ENCODE data around the gene SEMA6A. TPM values are rescaled to one million over a fixed set of nuclear protein-coding genes. Genes with fewer than 3 reads are reported as not detected.
A peak's percentile ranks its signal among the peaks of the same experiment; 100 is the strongest.

SEMA6A gene
- total and polyA plus RNA-seq, 10 of the 15 experiments (the other 5 are each of a cell fraction or from before 2014, with no cell fraction given), result 0.16 to 10.2 (median 1.1) TPM

- FAIRE-seq, result no peak
- H4K20me1 ChIP-seq (ENCODE audit: control insufficient read depth, insufficient read depth), result no peaks in the 10 kb centered on the region
- H3K36me3 ChIP-seq (ENCODE audit: control insufficient read depth in 2 of 2, insufficient read depth in 2 of 2, low read length in 1 of 2), result no peaks in the 10 kb centered on the region
- no TSS peak for BruUV-seq (replicated peaks)
- ChIA-PET POLR2A (interaction anchor here (0.6 to 1.1 kb wide), 2 partner anchors 435 to 526 kb away, joined by 3 to 5 read pairs; no protein-coding TSS in a partner anchor), RAD21 (ENCODE audit: unreplicated experiment) (interaction anchor here (0.8 to 6.9 kb wide), 9 partner anchors 17 to 438 kb away, joined by 3 to 74 read pairs (median 5); no protein-coding TSS in a partner anchor), CTCF (interaction anchor here (1.0 to 6.3 kb wide), 6 partner anchors 17 to 435 kb away, joined by 3 to 46 read pairs (median 4); no protein-coding TSS in a partner anchor), SMC1A (ENCODE audit: uncharacterized antibody, unreplicated experiment) (interaction anchor here (0.7 to 6.1 kb wide), 13 partner anchors 11 to 882 kb away, joined by 3 to 44 read pairs (median 6); no protein-coding TSS in a partner anchor)
- 33% methylated on average over 43 of the region's 54 CpGs for WGBS (ENCODE audit: insufficient coverage, insufficient replicate concordance, low lambda C conversion rate, missing lambda C conversion rate)
- DNase-seq (ENCODE audit: low read depth, low spot score), result no peak
- TF ChIP-seq IKZF1 (conservative IDR thresholded peaks at IDR 0.05) (peak; percentile 49), CBX3 (IDR thresholded peaks at IDR 0.05; ENCODE audit: borderline replicate concordance, low read depth) (no peak), FOXM1 (IDR thresholded peaks at IDR 0.05; ENCODE audit: low read depth, low read length) (no peak), USF2 (IDR thresholded peaks at IDR 0.05; ENCODE audit: borderline replicate concordance, low read depth, low read length) (no peak), ZNF207 (IDR thresholded peaks at IDR 0.05; ENCODE audit: borderline replicate concordance) (no peak), YY1 (IDR thresholded peaks at IDR 0.05; ENCODE audit: low read depth, low read length) (0 out of 2 replicates have a peak, but pooled peaks have one; percentile 3), LARP7 (IDR thresholded peaks at IDR 0.05) (no peak; the same call in 1 of the 2 replicates), ZNF274 (IDR thresholded peaks at IDR 0.05; ENCODE audit: insufficient read depth, insufficient read length) (no peak), JUND (IDR thresholded peaks at IDR 0.05; ENCODE audit: low read depth, low read length) (no peak), HDGF (IDR thresholded peaks at IDR 0.05) (0 out of 2 replicates have a peak, but pooled peaks have one; percentile 21), BHLHE40 (IDR thresholded peaks at IDR 0.05; ENCODE audit: borderline replicate concordance in 1 of 2, low read depth in 2 of 2, low read length in 1 of 2) (0 out of 4 replicates have a peak, but pooled peaks of 1 of the 2 experiments have one; percentile 8)
- H3K79me2 ChIP-seq (ENCODE audit: control insufficient read depth, insufficient read depth, low read length), result peaks cover 8% of the 10 kb centered on the region
- in situ Hi-C loops (cut with MboI), result loop anchor here (25.0 kb wide), 1 partner anchor 435 kb away; no protein-coding TSS in a partner anchor
- peak overlapping the region; percentile 98 for H3K4me2 ChIP-seq (ENCODE audit: control insufficient read depth, insufficient read depth)
- intact Hi-C loops (cut with micrococcal nuclease; ENCODE audit: unreplicated experiment), result loop anchor here (1.0 to 10.0 kb wide), 3 partner anchors 434 to 882 kb away; no protein-coding TSS in a partner anchor
- peaks cover 10% of the 10 kb centered on the region for H3K4me1 ChIP-seq (ENCODE audit: control insufficient read depth, insufficient read depth, low read length)
- H2AFZ ChIP-seq (ENCODE audit: control insufficient read depth, low read depth, low read length), result peak overlapping the region; percentile 18
- no peak; the same call in 2 of the 3 replicates for ATAC-seq
- no peaks in the 10 kb centered on the region for H3K9me3 ChIP-seq (replicated peaks; ENCODE audit: control insufficient read depth, insufficient read depth, low read length)
- H3K4me3 ChIP-seq, result peak overlapping the region; percentile 85
- H3K27ac ChIP-seq (ENCODE audit: control insufficient read depth, insufficient read depth), result no peak overlapping the region
- peaks cover 2 to 20% of the 10 kb centered on the region in 2 experiments for H3K27me3 ChIP-seq (replicated peaks in 1 of 2; ENCODE audit: control insufficient read depth in 2 of 2, insufficient read depth in 2 of 2, low read length in 1 of 2)
- no peak overlapping the region; the same call in 1 of the 2 replicates for H3K9ac ChIP-seq (ENCODE audit: control insufficient read depth, insufficient read depth, low read length)
Observed at GRCh38 chr5:116572350-116573278, 2.0 kb downstream of the SEMA6A start.
